Measurements from ENCODE around the gene LAYN. TPM values are rescaled to one million over a fixed set of nuclear protein-coding genes. Genes with fewer than 3 reads are reported as not detected.

Gene LAYN
- total and polyA plus RNA-seq, 2 of the 4 experiments (the other 2 are of a cell fraction) = 92.5 to 118 TPM

DNA sequence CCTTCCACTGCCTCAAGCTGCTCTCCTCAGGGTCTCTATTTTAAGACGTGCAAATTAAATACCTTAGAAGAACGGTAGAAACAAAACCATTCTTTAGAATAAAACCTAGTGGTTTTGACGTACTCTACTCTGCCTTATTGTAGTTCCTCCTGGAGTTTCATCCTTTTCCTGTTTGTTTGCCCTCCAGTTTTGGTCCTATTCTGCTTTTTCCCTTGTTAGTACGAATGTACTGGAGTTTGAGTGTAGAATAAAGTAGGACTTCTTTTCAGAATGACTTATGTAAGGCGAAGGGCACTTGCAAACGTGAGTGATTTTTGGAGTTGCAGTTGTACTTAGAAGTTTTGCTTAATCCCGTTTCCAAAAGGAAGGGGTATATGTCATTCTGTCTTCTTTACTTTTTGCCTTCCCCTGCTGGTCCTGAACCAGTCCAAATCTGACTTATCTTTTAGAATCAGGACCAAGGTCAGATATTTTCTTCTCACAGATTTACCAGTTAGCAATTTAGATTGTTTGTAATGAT lies 63.2 kb downstream of the LAYN start (continued):
- no peak for TF ChIP-seq RFX5 (IDR thresholded peaks at IDR 0.05; ENCODE audit: low read depth, low read length)

- H3K4me2 ChIP-seq (ENCODE audit: low read depth, low read length) = peak overlapping the region; percentile 98
- peaks cover 0 to 25% of the 10 kb centered on the region in 2 experiments; a peak in 3 of 4 replicates for H3K79me1 ChIP-seq (ENCODE audit: low read depth in 1 of 2, low read length in 2 of 2)
- H2BK5ac ChIP-seq (ENCODE audit: low read depth, low read length, poor library complexity, severe bottlenecking) = peak overlapping the region; percentile 30
- no peak overlapping the region for H3K18ac ChIP-seq (ENCODE audit: low read depth, low read length)
- intact Hi-C loops (cut with micrococcal nuclease) = loop anchor here (10.0 kb wide), 1 partner anchor 90 kb away; no protein-coding TSS in a partner anchor
- no peak overlapping the region for H4K91ac ChIP-seq (ENCODE audit: insufficient read depth, low read depth, low read length)
- H3K23ac ChIP-seq (ENCODE audit: low read depth, low read length) = no peak overlapping the region; the same call in 1 of the 2 replicates
- no TSS peak for BruUV-seq (replicated peaks)
- no peak overlapping the region for H2AK9ac ChIP-seq (replicated peaks; ENCODE audit: low read depth, low read length, poor library complexity)
- WGBS, 2 experiments (ENCODE audit: extremely low coverage in 2 of 2, insufficient read length in 1 of 2) = 13% methylated on average over 3 of the region's 9 CpGs; no CpG with 5 or more reads in 1 of the 2 experiments
- H2BK15ac ChIP-seq (ENCODE audit: low read depth, low read length) = no peak overlapping the region
- peaks cover 28% of the 10 kb centered on the region; the same call in 1 of the 2 replicates for H4K20me1 ChIP-seq (ENCODE audit: insufficient read depth, low read length)
- in situ Hi-C loops (cut with MboI; ENCODE audit: low sequenced_read_pairs) = loop anchor here (5.0 kb wide), 1 partner anchor 173 kb away; no protein-coding TSS in a partner anchor
- 0 out of 2 replicates have a peak overlapping the region, but pooled peaks have one; percentile 26 for H3K14ac ChIP-seq (replicated peaks; ENCODE audit: low read depth, low read length)
- no peak overlapping the region for H3K4ac ChIP-seq (ENCODE audit: low read depth, low read length)
- no peak overlapping the region for H4K8ac ChIP-seq (ENCODE audit: low read depth in 2 of 2, low read length in 2 of 2)
- no peak overlapping the region for H3K56ac ChIP-seq (ENCODE audit: extremely low read depth, insufficient read depth, low read length)
- peak overlapping the region; percentile 94 for H3K4me3 ChIP-seq (ENCODE audit: insufficient read depth, low read depth, low read length)
- H3K9ac ChIP-seq (ENCODE audit: low read depth, low read length) = peak overlapping the region; percentile 90; the same call in 1 of the 2 replicates
- no peaks in the 10 kb centered on the region for H3K27me3 ChIP-seq (ENCODE audit: control insufficient read depth, insufficient read depth, low read length)
- no peak overlapping the region for H2BK120ac ChIP-seq (ENCODE audit: low read depth, low read length)
- ATAC-seq (ENCODE audit: low read depth) (no peak), DNase-seq (peak; percentile 45)
- no peaks in the 10 kb centered on the region for H3K9me3 ChIP-seq (ENCODE audit: control insufficient read depth, insufficient read depth, low read length)
- no peak overlapping the region for H3K27ac ChIP-seq (ENCODE audit: insufficient read depth, low read length)
- H3K36me3 ChIP-seq (ENCODE audit: control insufficient read depth, insufficient read depth, low read length) = no peaks in the 10 kb centered on the region
- peaks cover 3% of the 10 kb centered on the region; the same call in 1 of the 2 replicates for H3K4me1 ChIP-seq (ENCODE audit: control insufficient read depth, insufficient read depth, low read length)
- H4K5ac ChIP-seq (ENCODE audit: low read depth, low read length) = no peak overlapping the region
- no peak overlapping the region for H2AFZ ChIP-seq (replicated peaks; ENCODE audit: low read length, poor library complexity)
- H2BK20ac ChIP-seq (ENCODE audit: low read depth, low read length) = no peak overlapping the region
- no peak overlapping the region for H2AK5ac ChIP-seq (ENCODE audit: low read depth, low read length)
- CTCF ChIA-PET = interaction anchor here (0.5 to 2.4 kb wide), 18 partner anchors 9 to 248 kb away, joined by 3 to 15 read pairs (median 3); partner anchors contain the start of gene PPP2R1B
- dilution Hi-C loops (cut with HindIII; ENCODE audit: low sequenced_read_pairs, unreplicated experiment) = no loop called here
- H3K9me1 ChIP-seq (ENCODE audit: insufficient read depth, low read length) = peaks cover 2% of the 10 kb centered on the region
- POLR2A ChIA-PET (ENCODE audit: unreplicated experiment) = no interaction called here
- TF ChIP-seq NFE2L2 (IDR thresholded peaks at IDR 0.05; ENCODE audit: low read depth, low read length) (no peak), POLR2A (IDR thresholded peaks at IDR 0.05; ENCODE audit: low read depth, low read length) (no peak; the same call in 1 of the 2 replicates), MAZ (IDR thresholded peaks at IDR 0.05; ENCODE audit: borderline replicate concordance, low read depth, low read length) (no peak), MAFK (IDR thresholded peaks at IDR 0.05; ENCODE audit: low read depth, low read length) (no peak), SMC3 (IDR thresholded peaks at IDR 0.05; ENCODE audit: low read depth, low read length) (peak; percentile 45; the same call in 1 of the 2 replicates), CHD1 (IDR thresholded peaks at IDR 0.05; ENCODE audit: low read depth, low read length) (no peak), MXI1 (IDR thresholded peaks at IDR 0.05; ENCODE audit: borderline replicate concordance, low read depth, low read length) (no peak), FOS (IDR thresholded peaks at IDR 0.05; ENCODE audit: low read depth, low read length) (no peak), CEBPB (IDR thresholded peaks at IDR 0.05; ENCODE audit: low read depth, low read length) (no peak), RCOR1 (IDR thresholded peaks at IDR 0.05; ENCODE audit: insufficient replicate concordance, low read length) (no peak), ELK1 (IDR thresholded peaks at IDR 0.05; ENCODE audit: borderline replicate concordance, low read depth, low read length) (no peak), BHLHE40 (IDR thresholded peaks at IDR 0.05; ENCODE audit: low read depth, low read length) (no peak)
- TF ChIP-seq, protein P1, sequence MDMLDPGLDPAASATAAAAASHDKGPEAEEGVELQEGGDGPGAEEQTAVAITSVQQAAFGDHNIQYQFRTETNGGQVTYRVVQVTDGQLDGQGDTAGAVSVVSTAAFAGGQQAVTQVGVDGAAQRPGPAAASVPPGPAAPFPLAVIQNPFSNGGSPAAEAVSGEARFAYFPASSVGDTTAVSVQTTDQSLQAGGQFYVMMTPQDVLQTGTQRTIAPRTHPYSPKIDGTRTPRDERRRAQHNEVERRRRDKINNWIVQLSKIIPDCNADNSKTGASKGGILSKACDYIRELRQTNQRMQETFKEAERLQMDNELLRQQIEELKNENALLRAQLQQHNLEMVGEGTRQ (IDR thresholded peaks at IDR 0.05; ENCODE audit: low read depth, low read length) = no peak
Observed at GRCh38 chr11:111604392-111605009, 64.0 kb downstream of the LAYN start.

Measured in IMR-90 (cell line).